Choroid plexus epithelial cell (primary cell): ENCODE measurements around the gene TMEM79.
A peak's percentile ranks its signal among the peaks of the same experiment; 100 is the strongest.

ENCODE experiments used
- DNase-seq: peaks from one replicate; pipeline ENCODE4 v3.0.0-alpha.2; 2010; ENCODE audit warnings: low read depth
- H3K4me3 ChIP-seq: 2 replicates; pipeline ENCODE4 v1.5.1; 2011; ENCODE audit warnings: low read depth, mild to moderate bottlenecking, control low read depth, low read length, moderate library complexity
- TF ChIP-seq, protein P1 (sequence below): conservative IDR thresholded peaks from 2 replicates; pipeline ENCODE4 v1.5.1; 2011; ENCODE audit warnings: low read depth, mild to moderate bottlenecking, control low read depth, inconsistent platforms, low read length, moderate library complexity

TMEM79 gene

DNA sequence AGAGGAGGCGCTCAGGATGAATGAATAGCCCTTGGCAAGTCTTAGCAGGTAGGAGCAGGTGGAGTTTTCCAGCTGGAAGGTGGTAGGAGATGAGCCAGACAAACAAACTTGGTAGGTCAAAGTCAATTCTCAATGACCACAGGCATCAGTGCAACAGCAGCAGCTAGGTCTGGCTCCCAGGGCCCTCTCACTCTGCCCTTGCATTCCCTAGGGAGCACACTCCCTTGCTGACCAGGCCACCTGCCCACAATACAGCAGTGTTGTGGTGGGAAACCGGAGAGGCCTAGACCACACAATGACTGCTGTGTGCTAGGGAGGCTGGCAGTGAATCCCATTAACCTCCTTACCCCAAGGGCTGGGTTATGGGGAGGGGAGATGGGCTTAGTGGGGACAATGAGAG is 23.2 kb upstream of the TMEM79 start:
- DNase-seq, result no peak
- TF ChIP-seq, protein P1, sequence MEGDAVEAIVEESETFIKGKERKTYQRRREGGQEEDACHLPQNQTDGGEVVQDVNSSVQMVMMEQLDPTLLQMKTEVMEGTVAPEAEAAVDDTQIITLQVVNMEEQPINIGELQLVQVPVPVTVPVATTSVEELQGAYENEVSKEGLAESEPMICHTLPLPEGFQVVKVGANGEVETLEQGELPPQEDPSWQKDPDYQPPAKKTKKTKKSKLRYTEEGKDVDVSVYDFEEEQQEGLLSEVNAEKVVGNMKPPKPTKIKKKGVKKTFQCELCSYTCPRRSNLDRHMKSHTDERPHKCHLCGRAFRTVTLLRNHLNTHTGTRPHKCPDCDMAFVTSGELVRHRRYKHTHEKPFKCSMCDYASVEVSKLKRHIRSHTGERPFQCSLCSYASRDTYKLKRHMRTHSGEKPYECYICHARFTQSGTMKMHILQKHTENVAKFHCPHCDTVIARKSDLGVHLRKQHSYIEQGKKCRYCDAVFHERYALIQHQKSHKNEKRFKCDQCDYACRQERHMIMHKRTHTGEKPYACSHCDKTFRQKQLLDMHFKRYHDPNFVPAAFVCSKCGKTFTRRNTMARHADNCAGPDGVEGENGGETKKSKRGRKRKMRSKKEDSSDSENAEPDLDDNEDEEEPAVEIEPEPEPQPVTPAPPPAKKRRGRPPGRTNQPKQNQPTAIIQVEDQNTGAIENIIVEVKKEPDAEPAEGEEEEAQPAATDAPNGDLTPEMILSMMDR, result no peak
- no peak overlapping the region for H3K4me3 ChIP-seq

DNA sequence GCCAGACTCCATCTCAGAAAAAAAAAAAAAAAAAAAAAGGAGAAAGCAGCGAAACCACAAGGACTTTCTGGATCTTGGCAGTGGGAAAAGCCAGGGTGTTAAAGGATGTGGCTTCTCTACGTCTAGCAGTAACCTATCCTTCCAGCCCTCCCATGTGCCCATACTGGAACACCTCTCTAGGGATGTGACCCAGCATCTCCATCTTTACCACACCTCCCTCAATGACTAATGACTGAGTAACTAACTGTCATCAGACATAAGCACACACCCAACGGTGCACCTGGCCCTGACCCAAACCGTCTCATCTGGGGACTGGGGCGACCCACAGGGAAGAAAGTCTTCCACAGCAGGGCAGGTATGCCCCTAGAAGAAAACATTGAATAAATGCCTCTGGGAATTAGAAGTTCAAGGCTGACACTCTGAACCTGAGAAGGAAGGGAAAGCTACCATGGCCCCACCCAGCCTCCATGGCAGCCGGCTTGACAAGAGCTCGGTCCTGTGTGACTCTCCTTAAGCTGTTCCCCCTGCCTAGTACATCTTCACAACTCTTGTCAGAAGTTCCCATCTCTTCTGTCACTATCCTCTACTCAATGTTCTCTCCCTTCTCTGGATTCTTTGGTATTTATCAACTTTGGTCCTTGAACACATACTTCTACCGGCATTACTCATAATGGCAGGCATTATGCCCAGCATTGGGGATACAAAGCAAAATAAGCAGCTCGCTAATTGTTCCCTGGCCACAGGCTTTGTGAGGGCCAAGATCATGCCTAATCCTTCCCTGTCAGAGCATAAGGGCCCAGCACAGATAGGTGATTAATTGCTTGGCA is 21.5 kb upstream of the TMEM79 start:
- no peak overlapping the region for H3K4me3 ChIP-seq
- peak; percentile 64 for DNase-seq

DNA sequence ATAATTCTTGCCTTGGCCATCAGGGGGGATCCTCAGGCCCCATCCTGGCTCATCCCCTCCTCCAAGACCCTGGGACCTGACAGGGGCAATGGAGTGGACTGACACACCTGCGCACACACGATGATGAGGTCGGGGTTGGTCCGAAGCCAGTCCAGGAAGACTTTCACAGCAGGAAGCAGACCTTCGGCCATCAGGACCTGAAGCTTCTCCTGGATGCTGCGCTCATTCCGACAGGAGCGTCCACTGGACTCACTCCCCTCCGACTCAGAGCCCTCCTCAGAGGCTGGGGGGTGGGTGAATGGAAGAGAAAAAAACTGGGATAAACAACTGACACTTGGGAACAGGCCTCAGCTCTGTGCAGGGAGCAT is 20.9 kb upstream of the TMEM79 start:
- TF ChIP-seq, protein P1, result no peak
- DNase-seq, result no peak
- no peak overlapping the region for H3K4me3 ChIP-seq

More for the DNA sequence above, 21.5 kb upstream of the TMEM79 start:
- TF ChIP-seq, protein P1, result no peak

DNA sequence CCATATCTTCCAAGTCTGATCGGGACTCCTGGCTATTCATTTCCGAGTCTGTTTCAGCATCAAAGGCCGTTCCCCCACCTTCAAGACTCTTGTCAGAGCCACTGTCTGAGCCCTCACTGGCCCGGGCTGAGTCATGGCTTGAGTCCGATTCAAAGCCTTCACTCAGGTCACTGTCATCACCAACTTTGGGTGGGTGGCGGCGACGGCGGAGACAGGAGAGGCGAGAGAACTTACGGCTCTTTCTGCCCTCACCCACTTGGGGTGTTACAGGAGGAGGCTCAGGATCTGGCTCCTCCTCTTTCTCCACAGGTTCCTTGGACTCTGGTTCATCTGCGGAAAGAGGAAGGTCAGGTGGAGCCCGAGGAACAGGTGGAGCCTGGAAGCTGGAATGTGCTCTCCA is 18.1 kb upstream of the TMEM79 start:
- TF ChIP-seq, protein P1, result no peak
- no peak overlapping the region for H3K4me3 ChIP-seq

DNA sequence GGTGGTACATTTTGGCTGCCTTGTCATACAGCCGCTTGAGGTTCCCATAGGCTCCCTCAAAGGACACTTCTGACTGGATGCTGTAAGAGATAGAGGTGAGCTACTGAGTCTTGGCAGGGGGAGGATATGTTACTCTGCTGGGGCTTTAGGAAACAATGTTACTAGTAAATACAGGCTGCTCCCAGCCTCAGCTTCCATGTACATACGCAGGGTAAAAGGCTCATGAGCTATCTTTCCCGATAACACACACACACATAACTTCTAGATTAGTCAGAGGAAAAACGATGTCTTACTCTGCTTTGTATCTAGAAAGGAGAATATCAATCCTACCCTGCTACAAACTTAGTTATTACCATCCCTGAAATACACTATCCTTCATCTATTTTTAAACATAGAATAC is 15.8 kb upstream of the TMEM79 start:
- H3K4me3 ChIP-seq, result no peak overlapping the region
- TF ChIP-seq, protein P1, result no peak
- DNase-seq, result peak; percentile 61

More for the DNA sequence above, 18.1 kb upstream of the TMEM79 start:
- DNase-seq, result no peak

DNA sequence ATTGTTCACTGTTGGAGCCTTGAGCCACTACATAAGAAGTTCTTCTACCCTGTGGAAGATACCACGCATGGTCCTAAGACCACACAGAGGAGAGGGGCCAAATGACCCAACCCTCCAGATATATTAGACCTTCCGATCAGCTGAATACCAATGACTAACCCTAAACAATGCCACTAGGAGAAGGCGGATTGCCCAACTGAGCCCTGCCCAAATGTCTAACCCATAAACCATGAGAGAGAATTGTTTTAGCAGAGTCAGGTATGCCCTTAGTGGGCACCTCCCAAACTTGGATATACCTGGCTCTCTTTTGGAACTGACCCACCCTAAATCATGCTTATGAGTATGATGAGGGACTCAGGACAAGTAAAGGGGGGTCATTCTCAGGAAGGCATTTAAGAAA is 13.8 kb upstream of the TMEM79 start:
- TF ChIP-seq, protein P1, result no peak
- no peak for DNase-seq

DNA sequence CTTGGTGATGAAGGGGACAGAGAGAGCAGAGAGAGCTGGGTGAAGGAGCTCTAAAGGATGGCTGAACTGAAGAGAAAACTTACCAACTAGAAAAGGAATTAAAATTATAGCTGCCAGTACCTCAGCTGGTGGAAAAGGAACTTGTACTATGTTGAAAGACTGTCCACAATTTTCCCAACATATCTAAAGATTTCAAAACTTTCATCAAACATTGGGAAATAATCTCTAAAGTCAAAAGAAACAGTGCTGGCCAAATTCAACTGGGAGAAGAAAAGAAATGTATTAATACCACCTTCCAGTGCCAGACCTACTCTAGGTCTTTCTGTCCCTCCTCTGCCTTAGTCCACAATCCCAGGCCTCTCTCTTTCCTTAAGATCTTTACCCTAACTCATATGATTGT is 7.6 kb upstream of the TMEM79 start:
- H3K4me3 ChIP-seq, result no peak overlapping the region
- peak; percentile 36 for DNase-seq
- TF ChIP-seq, protein P1, result no peak

More for the DNA sequence above, 13.8 kb upstream of the TMEM79 start:
- no peak overlapping the region for H3K4me3 ChIP-seq
